T-helper 22 cell (primary cell): ENCODE measurements around the gene IL5RA.

Experiments
- DNase-seq: peaks from one replicate; pipeline ENCODE4 v3.0.0-alpha.2; 2020; ENCODE audit warnings: low read depth

Gene IL5RA

DNA sequence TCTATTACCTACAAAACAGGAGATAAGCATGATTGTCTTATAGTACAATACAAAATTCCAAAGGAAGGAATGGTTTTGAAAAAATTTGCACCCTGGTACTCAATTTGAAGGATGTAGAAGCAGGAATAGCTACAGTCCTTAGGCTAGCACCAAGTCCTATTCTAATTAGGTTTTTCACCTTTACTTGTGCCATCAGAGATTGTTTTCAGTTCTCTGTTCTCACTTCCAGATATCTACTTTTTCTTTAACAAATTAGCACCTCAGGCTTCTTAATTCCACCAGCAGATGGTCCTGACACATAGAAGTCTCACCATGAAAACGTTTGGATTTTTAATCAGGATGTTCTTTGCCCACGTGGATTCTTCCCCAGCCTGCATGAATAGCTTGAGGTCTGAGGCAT is 43.8 kb downstream of the IL5RA start:
- DNase-seq, result no peak

DNA sequence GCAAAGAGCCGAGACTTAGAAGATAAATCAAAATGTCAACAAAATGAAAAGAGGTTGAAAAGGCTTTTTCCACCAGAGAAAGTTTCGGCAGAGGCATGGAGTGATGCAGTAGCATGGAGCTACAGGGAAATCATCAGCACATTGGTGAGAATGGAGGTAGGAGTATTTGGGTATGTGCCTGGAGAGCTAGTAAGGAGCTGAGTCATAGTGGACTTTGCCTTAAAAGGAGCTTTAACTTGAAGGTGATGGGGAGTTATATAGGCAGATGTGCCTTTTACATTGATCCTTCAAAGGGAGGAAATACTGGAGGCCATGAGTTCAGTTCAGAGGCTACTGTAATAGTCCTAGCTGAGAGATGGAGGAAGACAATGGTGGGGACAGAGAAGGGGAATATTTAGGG is 44.3 kb downstream of the IL5RA start:
- no peak for DNase-seq

DNA sequence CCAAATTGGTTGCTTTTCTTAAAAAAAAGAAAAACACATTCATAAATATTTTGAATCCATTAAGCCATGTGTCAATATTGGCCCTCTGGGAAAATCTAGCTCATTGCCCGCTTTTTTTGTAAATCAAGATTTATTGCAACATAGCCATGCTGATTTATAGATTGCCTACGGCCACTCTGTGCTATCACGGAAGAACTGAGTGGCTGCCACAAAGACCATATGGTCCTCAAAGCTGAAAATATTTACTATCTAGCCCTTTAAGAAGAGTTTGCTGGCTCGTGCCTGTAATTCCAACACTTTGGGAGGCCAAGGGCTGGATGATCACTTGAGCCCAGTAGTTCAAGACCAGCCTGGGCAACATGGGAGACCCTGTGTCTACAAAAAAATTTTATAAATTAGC is 45.9 kb downstream of the IL5RA start:
- DNase-seq, result no peak

DNA sequence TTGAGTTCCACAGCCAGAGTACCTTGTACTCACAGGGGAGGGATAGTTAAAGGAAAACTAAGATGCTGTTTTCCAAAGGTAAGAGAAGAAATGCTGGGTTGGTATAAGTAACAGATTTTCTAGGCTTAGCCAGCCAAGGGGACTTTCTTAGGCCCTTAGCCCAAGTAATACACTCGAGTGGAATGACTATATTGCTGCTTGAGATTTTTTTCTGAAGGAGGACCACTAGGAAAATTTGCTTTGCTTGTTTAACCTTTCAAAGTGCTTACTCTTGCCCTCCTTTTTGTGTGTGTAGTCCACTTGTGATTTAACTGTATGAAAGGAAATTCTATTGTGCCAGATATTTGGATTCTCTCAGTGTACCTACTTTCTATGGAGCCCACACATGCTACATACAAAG is 50.5 kb downstream of the IL5RA start:
- DNase-seq, result no peak

DNA sequence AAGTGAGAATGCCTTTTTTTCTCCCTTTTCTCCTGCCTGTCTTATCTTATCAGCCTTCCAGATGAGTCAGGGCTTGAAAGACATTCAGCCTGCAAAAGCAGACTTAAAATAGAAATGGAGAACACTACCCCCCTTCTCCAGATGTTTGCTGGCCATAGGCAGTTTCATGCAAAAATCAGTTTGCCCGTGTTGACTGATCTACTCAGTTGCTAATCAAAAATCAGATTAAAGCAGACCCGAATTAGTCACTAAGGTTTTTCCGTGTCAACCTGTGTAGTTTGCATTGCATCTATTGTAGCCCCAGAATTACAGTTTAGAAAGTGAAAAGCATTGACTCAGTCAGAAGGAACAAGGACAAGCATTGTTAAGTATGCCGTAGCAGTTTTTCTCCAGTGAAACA is 56.2 kb downstream of the IL5RA start:
- DNase-seq, result no peak

DNA sequence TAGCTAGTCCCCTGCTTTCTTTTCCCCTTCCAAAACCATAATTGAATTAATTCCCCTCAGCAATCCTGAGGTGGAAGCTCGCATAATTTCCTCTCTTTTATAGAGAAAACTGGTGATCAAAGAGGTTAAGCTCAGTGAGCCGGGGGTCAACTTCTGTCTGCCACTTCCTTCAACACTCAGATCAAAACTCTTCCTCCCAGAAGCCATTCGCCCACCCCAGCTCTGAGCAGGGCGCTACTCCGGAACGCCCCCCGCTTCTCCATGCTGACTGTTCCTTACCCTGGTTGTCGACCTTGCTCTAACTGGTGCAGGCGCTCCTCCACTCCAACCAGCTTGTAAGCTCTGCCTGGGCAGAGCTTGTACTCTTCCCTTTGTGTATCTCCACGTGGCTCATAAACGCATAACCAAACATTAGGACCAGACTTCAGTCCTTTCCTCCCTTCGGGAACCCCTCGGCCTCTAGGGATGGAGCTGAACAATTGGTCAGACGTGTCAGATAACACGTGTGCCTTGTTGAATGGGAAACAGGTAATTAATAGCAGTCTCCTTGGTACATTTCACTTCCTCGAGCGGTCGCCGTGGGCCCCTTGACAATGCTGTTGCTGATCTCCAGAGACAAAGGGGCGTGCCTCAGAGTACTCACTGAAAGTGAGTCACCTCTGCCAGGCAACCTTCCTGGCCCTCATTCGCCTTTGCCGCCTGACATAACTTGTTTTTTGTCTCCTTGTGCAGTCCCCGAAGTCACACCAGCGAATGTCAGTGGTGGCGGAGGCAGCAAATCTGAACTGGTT is 71.8 kb downstream of the IL5RA start:
- no peak for DNase-seq

DNA sequence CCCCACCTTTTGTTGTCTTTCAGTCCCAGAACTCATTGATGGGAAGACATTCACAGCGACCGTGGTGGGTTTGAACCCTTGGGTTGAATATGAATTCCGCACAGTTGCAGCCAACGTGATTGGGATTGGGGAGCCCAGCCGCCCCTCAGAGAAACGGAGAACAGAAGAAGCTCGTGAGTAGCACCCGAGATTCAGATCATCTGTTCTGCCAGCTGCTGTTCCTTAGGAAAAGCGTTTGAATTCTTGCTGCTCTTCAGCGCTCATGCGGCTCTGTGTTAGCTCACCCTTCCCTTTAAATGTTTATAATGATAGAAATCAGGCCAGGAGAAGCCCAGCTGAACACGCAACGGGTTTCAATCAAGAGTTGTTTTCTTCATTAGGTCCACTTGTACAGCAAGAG is 73.0 kb downstream of the IL5RA start:
- DNase-seq, result no peak

DNA sequence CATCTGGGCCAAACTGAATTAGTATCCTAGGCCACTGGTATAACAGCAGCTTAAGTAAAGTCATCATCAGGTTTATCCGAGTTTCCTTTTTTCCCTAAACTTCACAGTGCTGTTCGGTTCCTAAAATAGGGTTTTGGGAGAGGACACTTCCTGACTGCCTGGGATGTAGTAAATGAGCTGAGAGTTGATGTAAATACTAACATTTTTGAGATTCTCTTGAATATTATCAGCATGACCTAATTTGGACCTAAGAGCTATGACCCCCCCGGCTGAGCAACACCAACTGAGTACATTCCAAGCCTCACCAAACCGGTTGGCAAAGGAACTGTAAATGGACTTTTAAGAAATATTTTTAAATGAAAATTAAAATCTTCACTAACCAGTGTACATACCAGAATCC is 78.8 kb downstream of the IL5RA start:
- DNase-seq, result no peak

DNA sequence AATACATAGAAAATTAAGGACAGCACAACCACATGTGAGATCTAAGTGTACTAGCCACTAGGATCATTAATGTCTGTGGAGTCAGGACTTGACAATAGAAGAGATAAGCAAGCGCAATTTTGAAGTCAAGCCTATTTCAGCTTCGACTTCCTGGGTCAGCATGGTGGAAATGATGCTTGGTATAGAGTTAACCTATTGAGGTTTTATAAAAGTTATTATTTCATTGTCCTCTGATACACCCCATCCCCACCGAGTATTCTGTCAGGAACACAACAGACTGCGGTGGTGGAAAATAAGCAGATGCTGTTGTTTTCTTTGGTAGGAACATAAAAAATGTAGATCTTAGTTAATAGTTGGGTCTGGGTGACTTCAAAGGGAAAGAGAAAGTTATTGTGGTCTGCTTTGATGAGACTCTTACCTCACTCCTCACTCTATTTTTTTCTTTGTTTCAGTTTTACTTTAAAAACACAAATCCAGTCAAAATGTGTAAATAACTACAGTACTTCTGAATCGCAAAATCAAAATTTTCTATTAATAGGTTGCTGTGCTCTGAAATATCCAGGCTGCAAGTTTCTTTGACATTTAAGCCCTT is 82.1 kb downstream of the IL5RA start:
- no peak for DNase-seq

DNA sequence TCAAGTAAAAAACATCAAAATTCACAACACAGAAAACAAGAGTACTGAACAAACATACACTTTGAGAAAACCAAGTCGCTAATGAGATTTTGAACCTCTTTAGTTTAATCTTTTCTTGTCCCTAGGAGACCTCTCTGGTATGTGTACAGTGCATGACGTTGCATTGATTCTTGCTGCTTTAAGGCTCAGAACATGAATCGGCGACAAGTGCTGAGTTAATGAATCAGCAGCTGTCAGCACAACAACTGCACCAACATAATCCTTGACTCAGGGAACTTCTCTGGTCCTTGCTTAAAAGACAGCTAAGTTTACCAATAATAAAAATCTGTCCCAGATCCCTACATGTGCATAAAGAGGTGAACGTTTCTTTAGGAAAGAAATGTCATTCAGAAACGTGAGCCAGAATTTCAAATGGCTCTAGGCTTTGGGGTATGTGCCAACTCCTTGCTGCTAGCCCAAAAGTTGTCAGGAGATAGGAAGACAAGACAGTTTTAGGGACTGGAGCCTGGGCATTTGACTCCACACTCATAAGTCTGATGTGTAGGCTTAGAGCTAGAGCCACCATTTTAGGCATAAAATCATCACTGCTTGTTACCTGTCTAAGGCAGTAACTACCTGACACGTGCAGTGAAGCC is 86.9 kb downstream of the IL5RA start:
- no peak for DNase-seq

DNA sequence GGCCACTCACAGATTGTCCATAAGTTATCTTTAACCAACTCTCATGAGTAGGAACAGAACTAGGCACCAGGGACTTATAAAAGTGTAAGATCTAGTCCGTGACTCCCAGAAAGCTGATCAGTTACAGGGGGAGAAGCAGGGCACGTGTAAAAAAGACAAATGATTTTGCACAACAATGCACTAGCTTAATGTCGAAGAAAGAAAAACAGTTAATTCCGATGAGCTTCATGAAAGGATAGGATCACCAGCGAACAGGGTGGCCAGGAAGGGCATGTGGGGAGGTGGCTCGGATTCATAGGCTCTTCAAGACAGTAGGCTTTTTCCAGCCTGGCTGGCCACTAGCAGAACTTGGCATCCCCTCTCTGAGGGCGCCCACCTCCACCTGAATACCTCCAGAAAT is 90.0 kb downstream of the IL5RA start:
- no peak for DNase-seq
